ENCODE results near the gene MFSD2A.
A peak's percentile ranks its signal among the peaks of the same experiment; 100 is the strongest.
"Not testable (repeated sequence)": the region's sequence is repeated elsewhere in the genome, so short reads cannot be mapped to it uniquely, and the experiment has no call there.

The MFSD2A gene

DNA sequence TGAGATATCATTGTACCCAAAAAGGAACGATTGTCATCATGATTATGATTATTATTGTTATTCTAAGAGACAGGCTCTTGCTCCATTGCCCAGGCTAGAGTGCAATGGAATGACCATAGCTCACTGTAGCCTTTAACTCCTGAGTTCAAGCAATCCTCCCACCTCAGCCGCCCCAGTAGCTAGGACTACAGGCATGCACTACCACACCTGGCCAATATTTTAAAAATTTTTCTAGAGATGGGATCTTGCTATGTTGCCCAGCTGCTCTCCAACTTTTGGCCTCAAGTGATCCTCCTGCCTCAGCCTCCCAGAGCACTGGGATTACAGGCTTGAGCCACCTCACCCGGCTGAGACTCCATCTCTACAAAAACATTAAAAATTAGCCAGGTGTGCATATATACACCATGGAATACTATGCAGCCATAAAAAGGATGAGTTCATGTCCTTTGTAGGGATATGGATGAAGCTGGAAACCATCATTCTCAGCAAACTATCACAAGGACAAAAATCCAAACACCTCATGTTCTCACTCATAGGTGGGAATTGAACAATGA is 52.6 kb downstream of the MFSD2A start:
- not testable (repeated sequence) for DNase-seq

DNA sequence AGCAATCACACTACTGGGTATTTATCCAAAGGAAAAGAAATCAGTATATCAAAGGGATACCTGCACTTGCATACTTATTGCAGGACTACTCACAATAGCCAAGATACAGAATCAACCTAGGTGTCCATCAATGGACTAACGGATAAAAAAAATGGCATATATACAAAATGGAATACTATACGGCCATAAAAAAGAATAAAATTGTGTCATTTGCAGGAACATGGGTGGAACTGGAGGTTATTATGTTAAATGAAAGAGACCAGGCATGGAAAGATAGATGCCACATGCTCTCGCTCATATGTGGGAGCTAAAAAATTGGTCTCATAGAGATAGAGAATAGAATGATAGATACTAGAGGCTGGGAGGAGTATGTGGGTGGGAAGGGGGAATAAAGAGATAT is 56.3 kb downstream of the MFSD2A start:
- DNase-seq: no peak

DNA sequence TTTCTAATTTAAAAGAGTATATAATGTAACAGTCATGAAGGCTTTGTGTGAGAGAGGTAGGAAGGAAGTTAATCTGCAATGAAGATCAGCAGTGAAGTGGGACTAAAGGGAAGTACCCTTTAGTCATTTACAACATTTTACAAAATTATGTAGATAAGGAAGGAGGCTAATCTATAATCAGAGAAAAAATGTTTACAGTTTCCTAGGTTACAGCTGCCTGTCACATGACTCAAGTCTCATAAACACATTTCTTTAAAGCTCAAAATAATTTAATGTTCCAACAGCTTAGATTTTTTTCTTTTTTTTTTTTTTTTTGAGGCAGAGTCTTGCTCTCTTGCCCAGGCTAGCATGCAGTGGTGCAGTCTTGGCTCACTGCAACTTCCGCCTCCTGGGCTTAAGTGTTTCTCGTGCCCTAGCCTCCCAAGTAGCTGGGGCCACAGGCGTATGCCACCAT is 59.3 kb downstream of the MFSD2A start:
- DNase-seq: peak; percentile 65

DNA sequence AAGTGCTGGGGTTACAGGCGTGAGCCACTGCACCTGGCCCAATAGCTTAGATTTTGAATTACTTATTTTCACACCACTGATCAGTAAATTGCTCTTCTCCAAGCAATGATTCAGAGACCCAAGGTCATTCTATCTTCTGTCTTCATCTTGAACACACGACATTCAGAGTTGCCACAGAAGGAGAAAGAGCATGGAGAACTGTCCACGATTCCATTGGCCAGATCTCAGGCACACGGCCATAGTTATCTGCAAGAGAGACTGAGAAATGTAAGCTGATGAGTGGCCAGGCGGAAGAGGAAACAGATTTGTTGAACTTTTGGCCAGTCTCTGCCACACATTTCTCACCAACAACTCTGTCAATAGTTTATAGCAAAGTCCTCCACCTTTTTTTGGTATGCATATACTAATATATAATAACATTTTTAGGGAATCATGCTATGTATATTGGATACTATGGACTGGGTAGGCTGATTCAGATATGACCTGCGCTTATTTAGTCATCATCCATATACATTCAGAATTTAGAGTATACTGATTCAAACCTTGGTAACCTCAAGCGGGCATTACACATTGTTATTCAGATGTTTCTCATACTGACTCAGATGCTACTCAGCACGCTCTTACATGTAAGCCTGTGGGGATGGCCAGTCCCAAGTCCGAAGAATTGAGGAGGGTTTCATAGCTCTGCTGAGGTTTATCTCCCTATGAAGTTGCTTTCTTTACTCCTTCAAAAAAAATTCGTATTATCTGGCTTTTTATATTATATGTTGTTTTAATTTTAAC is 60.1 kb downstream of the MFSD2A start:
- no peak for DNase-seq

GRCh38 chr1:40017951-40018575 is 63.1 kb downstream of the MFSD2A start:
- no peak for DNase-seq

Measured in activated effector memory CD4-positive, alpha-beta T cell treated with anti-CD3 and anti-CD28 coated beads, Interleukin-2, amount 50 U/mL, for 16 hours (primary cell).